IMR-90 (cell line): Measurements from ENCODE around the gene FAM124B. TPM values are rescaled to one million over a fixed set of nuclear protein-coding genes. Genes with fewer than 3 reads are reported as not detected.

Source experiments
- ATAC-seq: fragments of 200-7000 bp; cut with Tn5 transposase; 2 replicates; pipeline ENCODE4 v1.9.1; 2020; ENCODE audit warnings: low read depth, mild to moderate bottlenecking, moderate library complexity
- BruUV-seq: library from RNA; stranded (reverse); fragments of 400-500 nt; replicated peaks from 2 replicates; lab custom pipeline; 2021; lab: Mats Ljungman, UMichigan
- CTCF ChIA-PET: fragments of 300-600 bp; formaldehyde crosslinking; extraction: SDS; loops from one replicate; lab custom pipeline; 2021; ENCODE audit warnings: antibody characterized with exemption; lab: Yijun Ruan, JAX
- POLR2A ChIA-PET: fragments of 300-600 bp; sonication (Branson Sonifier 250); formaldehyde crosslinking; loops from one replicate; lab custom pipeline; 2022; ENCODE audit warnings: antibody characterized with exemption; ENCODE audit not compliant: unreplicated experiment; lab: Charles Lee
- DNase-seq: peaks from one replicate; pipeline ENCODE4 v3.0.0; 2013
- H2AFZ ChIP-seq: replicated peaks from 2 replicates; pipeline ENCODE3; 2013; ENCODE audit warnings: low read length, mild to moderate bottlenecking; ENCODE audit not compliant: poor library complexity
- H2AK5ac ChIP-seq: 2 replicates; pipeline ENCODE4 v1.6.1; 2013; ENCODE audit warnings: low read depth, low read length, inconsistent platforms
- H2AK9ac ChIP-seq: replicated peaks from 2 replicates; pipeline ENCODE3; 2013; ENCODE audit warnings: mild to moderate bottlenecking, low read depth, low read length, moderate library complexity; ENCODE audit not compliant: poor library complexity
- H2BK120ac ChIP-seq: 2 replicates; pipeline ENCODE4 v1.6.1; 2013; ENCODE audit warnings: low read depth, low read length, inconsistent platforms
- H2BK15ac ChIP-seq: 3 replicates; pipeline ENCODE4 v1.6.1; 2013; ENCODE audit warnings: low read depth, low read length, inconsistent platforms
- H2BK20ac ChIP-seq: 2 replicates; pipeline ENCODE4 v1.6.1; 2013; ENCODE audit warnings: low read depth, mild to moderate bottlenecking, inconsistent platforms, low read length, moderate library complexity
- H2BK5ac ChIP-seq: 2 replicates; pipeline ENCODE4 v1.6.1; 2013; ENCODE audit warnings: mild to moderate bottlenecking, low read depth, low read length, inconsistent platforms; ENCODE audit not compliant: poor library complexity, severe bottlenecking
- H3K14ac ChIP-seq: replicated peaks from 2 replicates; pipeline ENCODE4 v1.6.1; 2013; ENCODE audit warnings: low read depth, low read length, inconsistent platforms
- H3K18ac ChIP-seq: 2 replicates; pipeline ENCODE4 v1.6.1; 2013; ENCODE audit warnings: low read depth, low read length, control low read depth
- H3K23ac ChIP-seq: 2 replicates; pipeline ENCODE4 v1.6.1; 2013; ENCODE audit warnings: low read depth, low read length, inconsistent platforms
- H3K27ac ChIP-seq: 2 replicates; pipeline ENCODE4 v1.5.1; 2013; ENCODE audit warnings: mild to moderate bottlenecking, control low read depth, low read length; ENCODE audit not compliant: insufficient read depth
- H3K27me3 ChIP-seq: 2 replicates; pipeline ENCODE4 v1.6.1; 2013; ENCODE audit warnings: low read length; ENCODE audit not compliant: control insufficient read depth, insufficient read depth
- H3K36me3 ChIP-seq: 2 replicates; pipeline ENCODE4 v1.6.1; 2013; ENCODE audit warnings: low read length, mixed read lengths; ENCODE audit not compliant: control insufficient read depth, insufficient read depth
- H3K4ac ChIP-seq: 2 replicates; pipeline ENCODE4 v1.6.1; 2013; ENCODE audit warnings: low read depth, low read length, inconsistent platforms
- H3K4me1 ChIP-seq: 2 replicates; pipeline ENCODE4 v1.6.1; 2013; ENCODE audit warnings: low read length, mixed read lengths; ENCODE audit not compliant: control insufficient read depth, insufficient read depth
- H3K4me2 ChIP-seq: 2 replicates; pipeline ENCODE4 v1.6.1; 2013; ENCODE audit warnings: low read depth, mild to moderate bottlenecking, control low read depth, low read length, moderate library complexity
- H3K4me3 ChIP-seq: 2 replicates; pipeline ENCODE4 v1.5.1; 2013; ENCODE audit warnings: low read depth, mild to moderate bottlenecking, control low read depth, low read length, moderate library complexity; ENCODE audit not compliant: insufficient read depth
- H3K56ac ChIP-seq: 2 replicates; pipeline ENCODE4 v1.6.1; 2013; ENCODE audit warnings: low read length, inconsistent platforms; ENCODE audit not compliant: insufficient read depth; ENCODE audit errors: extremely low read depth
- H3K79me1 ChIP-seq, 2 experiments: 2 replicates each; pipeline ENCODE4 v1.6.1; 2013; ENCODE audit warnings: low read length in 2 of 2, inconsistent platforms in 1 of 2, low read depth in 1 of 2
- H3K9ac ChIP-seq: 2 replicates; pipeline ENCODE4 v1.6.1; 2013; ENCODE audit warnings: low read depth, low read length, control low read depth
- H3K9me1 ChIP-seq: 2 replicates; pipeline ENCODE4 v1.6.1; 2013; ENCODE audit warnings: low read length, inconsistent platforms; ENCODE audit not compliant: insufficient read depth
- H3K9me3 ChIP-seq: 2 replicates; pipeline ENCODE4 v1.6.1; 2013; ENCODE audit warnings: low read length; ENCODE audit not compliant: control insufficient read depth, insufficient read depth
- H4K20me1 ChIP-seq: 2 replicates; pipeline ENCODE4 v1.6.1; 2013; ENCODE audit warnings: low read length, inconsistent platforms; ENCODE audit not compliant: insufficient read depth
- H4K5ac ChIP-seq: 2 replicates; pipeline ENCODE4 v1.6.1; 2013; ENCODE audit warnings: mild to moderate bottlenecking, low read depth, low read length, control low read depth
- H4K8ac ChIP-seq, 2 experiments: 2 replicates each; pipeline ENCODE4 v1.6.1; 2013; ENCODE audit warnings: low read depth in 2 of 2, low read length in 2 of 2, control low read depth in 1 of 2, inconsistent platforms in 1 of 2
- H4K91ac ChIP-seq: 2 replicates; pipeline ENCODE4 v1.6.1; 2013; ENCODE audit warnings: low read depth, low read length, inconsistent platforms; ENCODE audit not compliant: insufficient read depth
- BHLHE40 ChIP-seq: fragments of 150-350 bp; IDR thresholded peaks from 2 replicates; pipeline ENCODE4 v1.6.1; 2016; ENCODE audit warnings: mild to moderate bottlenecking, low read depth, low read length
- CEBPB ChIP-seq: IDR thresholded peaks from 2 replicates; pipeline ENCODE4 v1.6.1; 2012; ENCODE audit warnings: low read depth, low read length, improper control_type of control experiment
- CHD1 ChIP-seq: IDR thresholded peaks from 2 replicates; pipeline ENCODE4 v1.6.1; 2012; ENCODE audit warnings: low read depth, low read length, improper control_type of control experiment
- CTCF ChIP-seq: conservative IDR thresholded peaks from 2 replicates; pipeline ENCODE4 v1.5.1; 2012; ENCODE audit warnings: mild to moderate bottlenecking, low read depth, low read length, improper control_type of control experiment
- ELK1 ChIP-seq: fragments of 150-350 bp; IDR thresholded peaks from 2 replicates; pipeline ENCODE4 v1.6.1; 2016; ENCODE audit warnings: low read depth, mild to moderate bottlenecking, low read length, moderate library complexity, borderline replicate concordance
- FOS ChIP-seq: fragments of 150-350 bp; IDR thresholded peaks from 2 replicates; pipeline ENCODE4 v1.6.1; 2016; ENCODE audit warnings: low read depth, low read length
- MAFK ChIP-seq: IDR thresholded peaks from 2 replicates; pipeline ENCODE4 v1.6.1; 2012; ENCODE audit warnings: low read depth, low read length, improper control_type of control experiment
- MAZ ChIP-seq: IDR thresholded peaks from 2 replicates; pipeline ENCODE4 v1.6.1; 2012; ENCODE audit warnings: low read depth, mild to moderate bottlenecking, low read length, improper control_type of control experiment, moderate library complexity, borderline replicate concordance
- NFE2L2 ChIP-seq: fragments of 150-350 bp; IDR thresholded peaks from 2 replicates; pipeline ENCODE4 v1.6.1; 2016; ENCODE audit warnings: low read depth, mild to moderate bottlenecking, low read length
- RCOR1 ChIP-seq: IDR thresholded peaks from 2 replicates; pipeline ENCODE4 v1.6.1; 2012; ENCODE audit warnings: mild to moderate bottlenecking, low read length, improper control_type of control experiment; ENCODE audit not compliant: insufficient replicate concordance
- RFX5 ChIP-seq: IDR thresholded peaks from 2 replicates; pipeline ENCODE4 v1.8.0; 2012; ENCODE audit warnings: low read depth, mild to moderate bottlenecking, low read length, moderate library complexity
- SMC3 ChIP-seq: fragments of 150-350 bp; IDR thresholded peaks from 2 replicates; pipeline ENCODE4 v1.6.1; 2016; ENCODE audit warnings: low read depth, mild to moderate bottlenecking, antibody characterized with exemption, low read length, moderate library complexity
- WGBS, 2 experiments: methylation state at CpG; one replicate each; pipeline versions ENCODE4 v1.1.5 to v1.1.7; 2013; ENCODE audit warnings: missing lambda C conversion rate in 2 of 2; ENCODE audit not compliant: insufficient read length in 1 of 2; ENCODE audit errors: extremely low coverage in 2 of 2; 5-methylcytosine and 5-hydroxymethylcytosine counted together
- dilution Hi-C: fragments of 300-500 bp; cut with HindIII; formaldehyde crosslinking; loops from one replicate; pipeline ENCODE4 v1.14.3; 2018; ENCODE audit warnings: low sequenced_read_pairs; ENCODE audit not compliant: unreplicated experiment
- in situ Hi-C: fragments of 300-500 bp; cut with MboI; formaldehyde crosslinking; loops from 3 replicates; pipeline ENCODE4 v1.14.3; 2019; ENCODE audit warnings: low sequenced_read_pairs, inconsistent platforms, mixed read lengths
- intact Hi-C: fragments of 100-400 bp; cut with micrococcal nuclease; formaldehyde crosslinking; loops from 2 replicates; pipeline ENCODE4 v1.10.0; 2022
- polyA plus RNA-seq, 3 experiments: library from polyadenylated mRNA; depleted of rRNA; stranded (reverse); fragments of >200 nt; gene quantifications; 2 replicates each; pipeline ENCODE4 v1.2.3, GENCODE V29; 2012; ENCODE audit warnings: low replicate concordance in 1 of 3
- total RNA-seq: library from RNA; depleted of rRNA; stranded (reverse); fragments of >200 nt; gene quantifications from 2 replicates; pipeline ENCODE4 v1.2.3, GENCODE V29; 2012

Gene FAM124B
- total and polyA plus RNA-seq, 2 of the 4 experiments (the other 2 are of a cell fraction) = not detected

- Histone ChIP-seq H3K4me3 (no peak overlapping the region), H4K8ac (no peak overlapping the region), H2AK9ac (no peak overlapping the region), H2BK5ac (no peak overlapping the region), H2BK20ac (no peak overlapping the region), H3K18ac (no peak overlapping the region), H4K5ac (no peak overlapping the region), H2BK15ac (no peak overlapping the region), H3K27ac (no peak overlapping the region), H3K4me1 (no peaks in the 10 kb centered on the region), H3K9me1 (no peaks in the 10 kb centered on the region), H4K91ac (no peak overlapping the region), H3K79me1 (no peaks in the 10 kb centered on the region), H3K4me2 (no peak overlapping the region), H2AFZ (no peak overlapping the region), H2BK120ac (no peak overlapping the region), H3K9ac (no peak overlapping the region), H3K4ac (no peak overlapping the region), H3K27me3 (no peaks in the 10 kb centered on the region), H2AK5ac (no peak overlapping the region), H3K36me3 (no peaks in the 10 kb centered on the region), H3K56ac (no peak overlapping the region), H3K14ac (no peak overlapping the region), H3K23ac (no peak overlapping the region), H4K20me1 (no peaks in the 10 kb centered on the region), H3K9me3 (peaks cover 5% of the 10 kb centered on the region; the same call in 1 of the 2 replicates)
- ChIA-PET CTCF (no interaction called here), POLR2A (no interaction called here)
- intact Hi-C loops (no loop called here), in situ Hi-C loops (no loop called here), dilution Hi-C loops (no loop called here)
- no peak for TF ChIP-seq ELK1
- TF ChIP-seq MAFK = no peak
- no peak for TF ChIP-seq BHLHE40
- no peak for TF ChIP-seq CEBPB
- TF ChIP-seq NFE2L2 = no peak
- no peak for TF ChIP-seq SMC3
- TF ChIP-seq CHD1 = no peak
- TF ChIP-seq RFX5 = no peak
- no peak for TF ChIP-seq MAZ
- no peak for TF ChIP-seq FOS
- no peak for TF ChIP-seq CTCF
- TF ChIP-seq RCOR1 = no peak
- DNase-seq (no peak), ATAC-seq (no peak)
- 25% methylated on average over 1 of the region's 5 CpGs; no CpG with 5 or more reads in 1 of the 2 experiments for WGBS, 2 experiments
- BruUV-seq = no TSS peak
Observed at GRCh38 chr2:224404796-224405195, 2.9 kb upstream of the FAM124B start.
